HEK293 (cell line): ENCODE measurements around the gene MAP3K14.

ENCODE experiments used
- CTCF ChIP-seq: fragments of 450-650 bp; formaldehyde crosslinking; IDR thresholded peaks from 2 replicates; pipeline ENCODE4 v1.5.1; 2016; ENCODE audit warnings: missing biosample characterization, missing genetic modification characterization
- KLF10 ChIP-seq: fragments of 450-650 bp; IDR thresholded peaks from 2 replicates; pipeline ENCODE4 v1.5.1; 2018; ENCODE audit warnings: missing biosample characterization, mild to moderate bottlenecking, missing genetic modification characterization
- PRDM6 ChIP-seq: fragments of 450-650 bp; formaldehyde crosslinking; IDR thresholded peaks from 2 replicates; pipeline ENCODE4 v1.5.1; 2017; ENCODE audit warnings: missing biosample characterization, missing genetic modification characterization
- REST ChIP-seq: fragments of 450-650 bp; formaldehyde crosslinking; IDR thresholded peaks from 2 replicates; pipeline ENCODE4 v1.5.1; 2016; ENCODE audit warnings: missing biosample characterization, missing genetic modification characterization
- SP2 ChIP-seq: fragments of 450-650 bp; formaldehyde crosslinking; IDR thresholded peaks from 2 replicates; pipeline ENCODE4 v1.5.1; 2016; ENCODE audit warnings: missing biosample characterization, missing genetic modification characterization
- YY1 ChIP-seq: fragments of 450-650 bp; formaldehyde crosslinking; IDR thresholded peaks from 2 replicates; pipeline ENCODE4 v1.5.1; 2018; ENCODE audit warnings: missing biosample characterization, missing genetic modification characterization
- YY2 ChIP-seq: fragments of 450-650 bp; formaldehyde crosslinking; IDR thresholded peaks from 2 replicates; pipeline ENCODE4 v1.5.1; 2016; ENCODE audit warnings: missing biosample characterization, missing genetic modification characterization
- ZBTB17 ChIP-seq: fragments of 450-650 bp; formaldehyde crosslinking; IDR thresholded peaks from 2 replicates; pipeline ENCODE4 v1.5.1; 2016; ENCODE audit warnings: missing biosample characterization, missing genetic modification characterization
- ZNF433 ChIP-seq: fragments of 450-650 bp; formaldehyde crosslinking; IDR thresholded peaks from 2 replicates; pipeline ENCODE4 v1.5.1; 2016; ENCODE audit warnings: missing biosample characterization, missing genetic modification characterization, low read depth
- ZNF580 ChIP-seq: fragments of 450-650 bp; formaldehyde crosslinking; IDR thresholded peaks from 2 replicates; pipeline ENCODE4 v1.5.1; 2016; ENCODE audit warnings: missing biosample characterization, missing genetic modification characterization
- ZNF785 ChIP-seq: fragments of 450-650 bp; formaldehyde crosslinking; IDR thresholded peaks from 2 replicates; pipeline ENCODE4 v1.5.1; 2016; ENCODE audit warnings: missing biosample characterization, missing genetic modification characterization

- TF ChIP-seq REST (tag by site-specific recombination) (no peak), ZBTB17 (tag by site-specific recombination) (no peak), YY2 (0 out of 2 replicates have a peak, but pooled peaks have one; percentile 4), KLF10 (tag by site-specific recombination) (no peak), ZNF580 (tag by site-specific recombination) (no peak), YY1 (tag by site-specific recombination) (no peak), SP2 (tag by site-specific recombination) (no peak), ZNF785 (tag by site-specific recombination) (no peak), PRDM6 (tag by site-specific recombination) (no peak), CTCF (no peak), ZNF433 (tag by site-specific recombination) (no peak)
Measured at GRCh38 chr17:45296833-45297124, 20.0 kb downstream of the MAP3K14 start.
